IPS DF 6.9 (cell line): ENCODE data around the gene MYO16.
"Not testable (repeated sequence)": the region's sequence is repeated elsewhere in the genome, so short reads cannot be mapped to it uniquely, and the experiment has no call there.

Experiments used
- DNase-seq: peaks from one replicate; pipeline ENCODE4 v3.0.0-alpha.2; 2013; ENCODE audit warnings: low read depth, low spot score
- H3K27ac ChIP-seq: one replicate; pipeline ENCODE4 v1.5.1; 2013; ENCODE audit warnings: low read length, control low read depth
- H3K27me3 ChIP-seq: 2 replicates; pipeline ENCODE4 v1.6.1; 2013; ENCODE audit warnings: mild to moderate bottlenecking, low read length; ENCODE audit not compliant: control insufficient read depth, insufficient read depth
- H3K36me3 ChIP-seq: 2 replicates; pipeline ENCODE4 v1.6.1; 2013; ENCODE audit warnings: low read length; ENCODE audit not compliant: control insufficient read depth, insufficient read depth
- H3K4me1 ChIP-seq: 2 replicates; pipeline ENCODE4 v1.6.1; 2013; ENCODE audit warnings: low read length; ENCODE audit not compliant: control insufficient read depth, insufficient read depth
- H3K4me3 ChIP-seq: 2 replicates; pipeline ENCODE4 v1.5.1; 2013; ENCODE audit warnings: mild to moderate bottlenecking, low read length
- H3K9me3 ChIP-seq: 2 replicates; pipeline ENCODE4 v1.6.1; 2013; ENCODE audit warnings: low read length, inconsistent platforms; ENCODE audit not compliant: control insufficient read depth, insufficient read depth
- WGBS: extraction: QIAGEN DNeasy Blood & Tissue Kit; methylation state at CpG from one replicate; pipeline ENCODE4 v1.1.7; 2013; ENCODE audit warnings: mixed read lengths, missing lambda C conversion rate; ENCODE audit not compliant: insufficient read length, insufficient coverage; 5-methylcytosine and 5-hydroxymethylcytosine counted together

MYO16 gene

GRCh38 chr13:108913731-108914130, 284.3 kb downstream of the MYO16 start:
- not testable (repeated sequence) for DNase-seq, H3K36me3 ChIP-seq, H3K4me1 ChIP-seq, H3K27ac ChIP-seq, H3K27me3 ChIP-seq, H3K4me3 ChIP-seq, H3K9me3 ChIP-seq
- no CpG with 5 or more reads among the region's 4 CpGs for WGBS

GRCh38 chr13:108915095-108915633, 285.8 kb downstream of the MYO16 start:
- Histone ChIP-seq H3K4me1 (0 out of 2 replicates have a peak, but pooled peaks cover 2% of the 10 kb centered on the region), H3K27me3 (no peaks in the 10 kb centered on the region), H3K4me3 (no peak overlapping the region), H3K27ac (no peak overlapping the region), H3K9me3 (no peaks in the 10 kb centered on the region), H3K36me3 (no peaks in the 10 kb centered on the region)
- WGBS, result no CpG with 5 or more reads among the region's 7 CpGs
- DNase-seq, result no peak

- no peaks in the 10 kb centered on the region for H3K36me3 ChIP-seq
- H3K4me1 ChIP-seq, result 0 out of 2 replicates have a peak, but pooled peaks cover 2% of the 10 kb centered on the region
- DNase-seq, result no peak
- H3K27me3 ChIP-seq, result no peaks in the 10 kb centered on the region
- no peaks in the 10 kb centered on the region for H3K9me3 ChIP-seq
- H3K27ac ChIP-seq, result no peak overlapping the region
- no peak overlapping the region for H3K4me3 ChIP-seq
- WGBS, result no CpG with 5 or more reads among the region's 9 CpGs
These were observed 286.5 kb downstream of the MYO16 start for GRCh38 chr13:108915634-108916512.

- H3K9me3 ChIP-seq, result no peaks in the 10 kb centered on the region
- WGBS, result no CpG with 5 or more reads among the region's 3 CpGs
- no peaks in the 10 kb centered on the region for H3K27me3 ChIP-seq
- H3K4me3 ChIP-seq, result no peak overlapping the region
- H3K27ac ChIP-seq, result no peak overlapping the region
- 0 out of 2 replicates have a peak, but pooled peaks cover 2% of the 10 kb centered on the region for H3K4me1 ChIP-seq
- H3K36me3 ChIP-seq, result no peaks in the 10 kb centered on the region
- DNase-seq, result no peak
These were observed 288.2 kb downstream of the MYO16 start for GRCh38 chr13:108917581-108917980.

- 0 out of 2 replicates have a peak, but pooled peaks cover 2% of the 10 kb centered on the region for H3K4me1 ChIP-seq
- no peaks in the 10 kb centered on the region for H3K9me3 ChIP-seq
- no peak overlapping the region for H3K4me3 ChIP-seq
- no peaks in the 10 kb centered on the region for H3K36me3 ChIP-seq
- no CpG with 5 or more reads among the region's 11 CpGs for WGBS
- no peak for DNase-seq
- H3K27ac ChIP-seq, result no peak overlapping the region
- no peaks in the 10 kb centered on the region for H3K27me3 ChIP-seq
These were observed 289.9 kb downstream of the MYO16 start for GRCh38 chr13:108919036-108919907.

GRCh38 chr13:108920137-108920536, 290.7 kb downstream of the MYO16 start:
- Histone ChIP-seq H3K27me3 (no peaks in the 10 kb centered on the region), H3K36me3 (no peaks in the 10 kb centered on the region), H3K9me3 (no peaks in the 10 kb centered on the region), H3K4me1 (0 out of 2 replicates have a peak, but pooled peaks cover 2% of the 10 kb centered on the region), H3K27ac (no peak overlapping the region), H3K4me3 (no peak overlapping the region)
- no CpG with 5 or more reads among the region's 4 CpGs for WGBS
- no peak for DNase-seq

GRCh38 chr13:108921238-108921637, 291.8 kb downstream of the MYO16 start:
- H3K4me3 ChIP-seq, result no peak overlapping the region
- H3K4me1 ChIP-seq, result no peaks in the 10 kb centered on the region
- WGBS, result no CpG with 5 or more reads among the region's 1 CpG
- no peak overlapping the region for H3K27ac ChIP-seq
- DNase-seq, result no peak
- H3K36me3 ChIP-seq, result no peaks in the 10 kb centered on the region
- H3K9me3 ChIP-seq, result no peaks in the 10 kb centered on the region
- H3K27me3 ChIP-seq, result no peaks in the 10 kb centered on the region

GRCh38 chr13:108922108-108922507, 292.7 kb downstream of the MYO16 start:
- Histone ChIP-seq H3K27ac (no peak overlapping the region), H3K4me3 (no peak overlapping the region), H3K4me1 (no peaks in the 10 kb centered on the region), H3K27me3 (no peaks in the 10 kb centered on the region), H3K9me3 (no peaks in the 10 kb centered on the region), H3K36me3 (no peaks in the 10 kb centered on the region)
- DNase-seq, result no peak
- no CpG with 5 or more reads among the region's 5 CpGs for WGBS

GRCh38 chr13:108923386-108924047, 294.1 kb downstream of the MYO16 start:
- no peak overlapping the region for H3K27ac ChIP-seq
- no peaks in the 10 kb centered on the region for H3K9me3 ChIP-seq
- no peaks in the 10 kb centered on the region for H3K27me3 ChIP-seq
- no CpG with 5 or more reads among the region's 15 CpGs for WGBS
- DNase-seq, result no peak
- no peaks in the 10 kb centered on the region for H3K4me1 ChIP-seq
- no peaks in the 10 kb centered on the region for H3K36me3 ChIP-seq
- no peak overlapping the region for H3K4me3 ChIP-seq

- no peak overlapping the region for H3K27ac ChIP-seq
- H3K9me3 ChIP-seq, result no peaks in the 10 kb centered on the region
- H3K36me3 ChIP-seq, result no peaks in the 10 kb centered on the region
- H3K27me3 ChIP-seq, result no peaks in the 10 kb centered on the region
- DNase-seq, result no peak
- H3K4me3 ChIP-seq, result no peak overlapping the region
- no CpG with 5 or more reads among the region's 5 CpGs for WGBS
- H3K4me1 ChIP-seq, result no peaks in the 10 kb centered on the region
These were observed 294.7 kb downstream of the MYO16 start for GRCh38 chr13:108924134-108924533.
